Panc1 (cell line): Measurements from ENCODE around the gene ZBTB12.

Experiments
- POLR2AphosphoS5 ChIP-seq: IDR thresholded peaks from 2 replicates; pipeline ENCODE4 v1.6.1; 2012; ENCODE audit warnings: mild to moderate bottlenecking, low read depth, low read length, moderate library complexity
- REST ChIP-seq, 2 experiments: IDR thresholded peaks; 2 replicates each; pipeline ENCODE4 v1.6.1; 2011 to 2012; ENCODE audit warnings: low read depth in 2 of 2, control low read depth in 1 of 2, low read length in 1 of 2, mild to moderate bottlenecking in 1 of 2, moderate library complexity in 1 of 2; ENCODE audit not compliant: insufficient read depth in 1 of 2
- SIN3A ChIP-seq: IDR thresholded peaks from 2 replicates; pipeline ENCODE4 v1.6.1; 2012; ENCODE audit warnings: low read depth, mild to moderate bottlenecking, low read length, moderate library complexity, borderline replicate concordance; ENCODE audit not compliant: insufficient read depth
- TCF7L2 ChIP-seq: IDR thresholded peaks from 2 replicates; pipeline ENCODE4 v1.6.1; 2011; ENCODE audit warnings: mild to moderate bottlenecking, low read depth, low read length, inconsistent platforms
- TF ChIP-seq, protein P1 (sequence below): fragments of 450-650 bp; IDR thresholded peaks from 2 replicates; pipeline ENCODE4 v1.5.1; 2017; ENCODE audit warnings: mild to moderate bottlenecking

GRCh38 chr6:31949926-31950548 lies 48.2 kb upstream of the ZBTB12 start:
- TF ChIP-seq, protein P1, sequence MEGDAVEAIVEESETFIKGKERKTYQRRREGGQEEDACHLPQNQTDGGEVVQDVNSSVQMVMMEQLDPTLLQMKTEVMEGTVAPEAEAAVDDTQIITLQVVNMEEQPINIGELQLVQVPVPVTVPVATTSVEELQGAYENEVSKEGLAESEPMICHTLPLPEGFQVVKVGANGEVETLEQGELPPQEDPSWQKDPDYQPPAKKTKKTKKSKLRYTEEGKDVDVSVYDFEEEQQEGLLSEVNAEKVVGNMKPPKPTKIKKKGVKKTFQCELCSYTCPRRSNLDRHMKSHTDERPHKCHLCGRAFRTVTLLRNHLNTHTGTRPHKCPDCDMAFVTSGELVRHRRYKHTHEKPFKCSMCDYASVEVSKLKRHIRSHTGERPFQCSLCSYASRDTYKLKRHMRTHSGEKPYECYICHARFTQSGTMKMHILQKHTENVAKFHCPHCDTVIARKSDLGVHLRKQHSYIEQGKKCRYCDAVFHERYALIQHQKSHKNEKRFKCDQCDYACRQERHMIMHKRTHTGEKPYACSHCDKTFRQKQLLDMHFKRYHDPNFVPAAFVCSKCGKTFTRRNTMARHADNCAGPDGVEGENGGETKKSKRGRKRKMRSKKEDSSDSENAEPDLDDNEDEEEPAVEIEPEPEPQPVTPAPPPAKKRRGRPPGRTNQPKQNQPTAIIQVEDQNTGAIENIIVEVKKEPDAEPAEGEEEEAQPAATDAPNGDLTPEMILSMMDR, result no peak
- TF ChIP-seq REST (IDR thresholded peaks at IDR 0.05; ENCODE audit: insufficient read depth in 1 of 2, low read depth in 2 of 2, low read length in 1 of 2) (no peak), SIN3A (no peak), TCF7L2 (no peak), POLR2AphosphoS5 (no peak)
